ENCODE results near the gene POLR1A.

POLR1A gene

GRCh38 chr2:86143926-86144685, 38.4 kb upstream of the POLR1A start:
- Histone ChIP-seq H3K27me3 (ENCODE audit: insufficient read depth, low read length, poor library complexity, severe bottlenecking) (no peaks in the 10 kb centered on the region), H3K4me2 (ENCODE audit: low read depth, low read length, poor library complexity, severe bottlenecking) (no peak overlapping the region), H3K9me2 (replicated peaks; ENCODE audit: low read depth, low read length) (no peaks in the 10 kb centered on the region), H3K9ac (ENCODE audit: low read depth, low read length, poor library complexity, severe bottlenecking) (no peak overlapping the region), H3K4me3 (ENCODE audit: low read length, poor library complexity, severe bottlenecking) (no peak overlapping the region), H3K4me1 (ENCODE audit: insufficient read depth, low read length, poor library complexity, severe bottlenecking) (peaks cover 2% of the 10 kb centered on the region), H2AFZ (ENCODE audit: low read length) (no peak overlapping the region), H4K20me1 (ENCODE audit: insufficient read depth, low read length, poor library complexity, severe bottlenecking) (no peaks in the 10 kb centered on the region), H3F3A (ENCODE audit: low read depth) (0 out of 2 replicates have a peak, but pooled peaks cover 7% of the 10 kb centered on the region), H3K9me3 (ENCODE audit: insufficient read depth, low read depth, low read length) (no peaks in the 10 kb centered on the region), H3K36me3 (ENCODE audit: insufficient read depth, low read length) (peaks cover 89% of the 10 kb centered on the region), H3K79me2 (ENCODE audit: insufficient read depth, low read length) (no peaks in the 10 kb centered on the region)
- TF ChIP-seq EZH2phosphoT487 (IDR thresholded peaks at IDR 0.05; ENCODE audit: borderline replicate concordance), result no peak
- no peak for TF ChIP-seq CTCF (conservative IDR thresholded peaks at IDR 0.05; ENCODE audit: low read length)

GRCh38 chr2:86143307-86143706, 37.6 kb upstream of the POLR1A start:
- H3K36me3 ChIP-seq (ENCODE audit: insufficient read depth, low read length), result peaks cover 89% of the 10 kb centered on the region

GRCh38 chr2:86142436-86143257, 37.0 kb upstream of the POLR1A start:
- H3F3A ChIP-seq (ENCODE audit: low read depth), result 0 out of 2 replicates have a peak, but pooled peaks cover 3% of the 10 kb centered on the region
- no peak overlapping the region for H2AFZ ChIP-seq (ENCODE audit: low read length)
- no peaks in the 10 kb centered on the region for H3K9me3 ChIP-seq (ENCODE audit: insufficient read depth, low read depth, low read length)
- no peak overlapping the region for H3K4me3 ChIP-seq (ENCODE audit: low read length, poor library complexity, severe bottlenecking)
- H3K4me2 ChIP-seq (ENCODE audit: low read depth, low read length, poor library complexity, severe bottlenecking), result no peak overlapping the region
- H3K9ac ChIP-seq (ENCODE audit: low read depth, low read length, poor library complexity, severe bottlenecking), result no peak overlapping the region
- H3K79me2 ChIP-seq (ENCODE audit: insufficient read depth, low read length), result no peaks in the 10 kb centered on the region
- no peaks in the 10 kb centered on the region for H3K27me3 ChIP-seq (ENCODE audit: insufficient read depth, low read length, poor library complexity, severe bottlenecking)
- TF ChIP-seq CTCF (conservative IDR thresholded peaks at IDR 0.05; ENCODE audit: low read length) (no peak), EZH2phosphoT487 (IDR thresholded peaks at IDR 0.05; ENCODE audit: borderline replicate concordance) (no peak)
- H3K9me2 ChIP-seq (replicated peaks; ENCODE audit: low read depth, low read length), result no peaks in the 10 kb centered on the region
- peaks cover 89% of the 10 kb centered on the region for H3K36me3 ChIP-seq (ENCODE audit: insufficient read depth, low read length)
- H4K20me1 ChIP-seq (ENCODE audit: insufficient read depth, low read length, poor library complexity, severe bottlenecking), result no peaks in the 10 kb centered on the region
- no peaks in the 10 kb centered on the region for H3K4me1 ChIP-seq (ENCODE audit: insufficient read depth, low read length, poor library complexity, severe bottlenecking)

More at GRCh38 chr2:86143307-86143706, 37.6 kb upstream of the POLR1A start:
- H3K4me3 ChIP-seq (ENCODE audit: low read length, poor library complexity, severe bottlenecking), result no peak overlapping the region
- no peaks in the 10 kb centered on the region for H3K9me3 ChIP-seq (ENCODE audit: insufficient read depth, low read depth, low read length)
- no peak for TF ChIP-seq EZH2phosphoT487 (IDR thresholded peaks at IDR 0.05; ENCODE audit: borderline replicate concordance)
- no peak for TF ChIP-seq CTCF (conservative IDR thresholded peaks at IDR 0.05; ENCODE audit: low read length)
- H3K27me3 ChIP-seq (ENCODE audit: insufficient read depth, low read length, poor library complexity, severe bottlenecking), result no peaks in the 10 kb centered on the region
- H3K4me1 ChIP-seq (ENCODE audit: insufficient read depth, low read length, poor library complexity, severe bottlenecking), result peaks cover 2% of the 10 kb centered on the region
- H3K9ac ChIP-seq (ENCODE audit: low read depth, low read length, poor library complexity, severe bottlenecking), result no peak overlapping the region
- no peak overlapping the region for H2AFZ ChIP-seq (ENCODE audit: low read length)
- H3K4me2 ChIP-seq (ENCODE audit: low read depth, low read length, poor library complexity, severe bottlenecking), result no peak overlapping the region
- H3F3A ChIP-seq (ENCODE audit: low read depth), result 0 out of 2 replicates have a peak, but pooled peaks cover 7% of the 10 kb centered on the region
- H3K9me2 ChIP-seq (replicated peaks; ENCODE audit: low read depth, low read length), result no peaks in the 10 kb centered on the region
- H3K79me2 ChIP-seq (ENCODE audit: insufficient read depth, low read length), result no peaks in the 10 kb centered on the region
- no peaks in the 10 kb centered on the region for H4K20me1 ChIP-seq (ENCODE audit: insufficient read depth, low read length, poor library complexity, severe bottlenecking)

All from Loucy (cell line).